GM19438 (cell line): ENCODE measurements around the gene HLA-DPB1.
"Not testable (repeated sequence)": the region's sequence is repeated elsewhere in the genome, so short reads cannot be mapped to it uniquely, and the experiment has no call there.

Experiments
- ATAC-seq: cut with Tn5 transposase; IDR thresholded peaks from one replicate; pipeline ENCODE4 v1.9.1; 2021; ENCODE audit warnings: low read depth; ENCODE audit not compliant: unreplicated experiment

The HLA-DPB1 gene

DNA sequence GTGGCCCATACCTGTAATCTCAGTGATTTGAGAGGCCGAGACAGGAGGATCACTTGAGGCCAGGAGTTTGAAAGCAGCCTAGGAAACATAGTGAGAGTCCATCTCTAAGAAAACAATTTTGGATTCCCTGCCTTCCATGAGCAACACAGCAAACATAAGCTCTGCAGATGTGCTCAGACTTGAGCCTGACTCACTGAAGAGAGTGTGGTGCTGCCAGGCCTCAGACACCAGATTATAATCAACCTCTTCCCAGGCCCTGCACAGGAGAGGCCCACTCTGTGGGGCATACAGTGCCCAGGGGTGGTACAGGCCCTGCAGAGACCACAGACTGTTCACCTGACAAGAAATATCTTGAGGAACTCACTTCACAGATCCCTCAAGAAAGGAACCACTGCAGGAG, 19.9 kb downstream of the HLA-DPB1 start:
- ATAC-seq = no peak

DNA sequence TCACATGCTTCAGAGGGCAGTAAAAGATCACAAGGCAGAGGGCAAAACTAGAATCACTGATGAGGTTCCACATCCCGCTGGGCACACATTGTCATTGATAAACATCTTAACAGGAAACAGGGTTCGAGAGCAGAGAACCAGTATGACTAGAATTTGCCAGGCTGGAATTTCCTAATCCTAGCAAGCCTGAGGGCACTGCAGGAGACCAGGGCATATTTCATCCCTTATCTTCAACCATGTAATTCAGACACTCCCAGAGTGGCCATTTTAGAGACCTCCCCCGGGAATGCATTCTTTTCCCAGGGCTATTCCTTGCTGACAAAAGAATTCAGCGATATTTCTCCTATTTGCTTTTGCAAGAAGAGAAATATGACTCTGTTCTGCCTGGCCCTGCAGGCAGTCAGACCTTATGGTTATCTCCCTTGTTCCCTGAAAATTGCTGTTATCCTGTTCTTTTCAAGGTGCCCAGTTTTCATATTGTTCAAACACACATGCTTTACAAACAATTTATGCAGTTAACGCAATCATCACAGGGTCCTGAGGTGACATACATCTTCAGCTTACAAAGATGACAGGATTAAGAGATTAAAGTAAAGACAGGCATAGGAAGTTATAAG, 25.4 kb downstream of the HLA-DPB1 start:
- ATAC-seq = not testable (repeated sequence)

DNA sequence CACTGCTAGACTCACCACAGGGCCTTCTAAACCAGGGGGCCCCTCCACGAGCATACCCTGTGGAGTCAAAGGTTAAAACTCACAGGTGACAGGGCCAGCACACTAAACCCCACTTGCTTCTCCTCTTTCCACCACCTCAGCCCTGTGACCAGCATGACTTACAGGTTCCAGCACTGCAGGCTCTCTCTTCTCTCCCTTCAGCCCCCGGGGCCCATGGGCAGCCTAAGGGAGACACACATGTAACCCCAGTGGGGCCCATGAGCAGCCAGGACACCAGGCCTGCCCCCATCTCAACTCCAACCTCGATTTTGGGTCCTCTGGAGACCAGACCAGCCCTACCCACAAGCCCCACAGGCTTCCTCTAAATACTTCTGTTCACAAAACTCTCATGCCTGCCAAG, 28.0 kb downstream of the HLA-DPB1 start:
- no peak for ATAC-seq

DNA sequence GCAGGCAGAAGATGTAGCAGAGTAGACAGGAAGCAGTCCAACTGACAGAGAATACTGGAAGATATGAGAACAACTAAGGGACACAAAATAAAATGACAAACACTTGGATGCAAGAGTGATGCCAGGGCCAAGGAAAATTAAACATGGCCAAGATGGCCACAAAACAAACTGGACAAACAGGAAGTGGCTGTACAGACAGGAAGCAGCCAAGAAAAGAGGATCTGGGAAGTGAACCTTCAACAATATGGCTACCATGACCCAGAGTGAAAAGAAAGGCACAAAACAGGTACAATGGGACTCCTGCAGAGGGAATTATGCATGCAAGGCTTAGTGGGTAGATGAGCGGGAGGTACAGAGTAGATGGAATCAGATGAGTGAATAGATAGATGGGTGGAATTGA, 29.1 kb downstream of the HLA-DPB1 start:
- ATAC-seq = no peak

DNA sequence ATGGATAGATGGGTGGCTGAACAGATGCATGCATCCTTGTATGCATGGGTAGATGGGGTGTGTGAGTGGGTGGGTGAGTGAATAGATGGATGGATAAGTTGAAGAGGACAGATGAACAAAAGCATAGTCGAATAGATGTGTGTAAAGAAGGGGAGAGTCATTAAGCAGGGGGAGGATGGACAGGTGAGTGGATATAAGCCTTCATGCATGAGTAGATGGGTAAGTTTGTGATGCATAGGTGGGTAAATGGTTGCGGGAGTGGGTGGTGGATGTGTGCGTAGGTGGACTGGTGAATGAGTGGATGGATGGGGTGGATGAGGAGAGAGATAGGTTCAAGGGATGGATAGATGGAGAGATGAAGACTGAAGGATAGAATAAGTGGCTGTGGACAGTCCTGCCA, 29.6 kb downstream of the HLA-DPB1 start:
- ATAC-seq = no peak

DNA sequence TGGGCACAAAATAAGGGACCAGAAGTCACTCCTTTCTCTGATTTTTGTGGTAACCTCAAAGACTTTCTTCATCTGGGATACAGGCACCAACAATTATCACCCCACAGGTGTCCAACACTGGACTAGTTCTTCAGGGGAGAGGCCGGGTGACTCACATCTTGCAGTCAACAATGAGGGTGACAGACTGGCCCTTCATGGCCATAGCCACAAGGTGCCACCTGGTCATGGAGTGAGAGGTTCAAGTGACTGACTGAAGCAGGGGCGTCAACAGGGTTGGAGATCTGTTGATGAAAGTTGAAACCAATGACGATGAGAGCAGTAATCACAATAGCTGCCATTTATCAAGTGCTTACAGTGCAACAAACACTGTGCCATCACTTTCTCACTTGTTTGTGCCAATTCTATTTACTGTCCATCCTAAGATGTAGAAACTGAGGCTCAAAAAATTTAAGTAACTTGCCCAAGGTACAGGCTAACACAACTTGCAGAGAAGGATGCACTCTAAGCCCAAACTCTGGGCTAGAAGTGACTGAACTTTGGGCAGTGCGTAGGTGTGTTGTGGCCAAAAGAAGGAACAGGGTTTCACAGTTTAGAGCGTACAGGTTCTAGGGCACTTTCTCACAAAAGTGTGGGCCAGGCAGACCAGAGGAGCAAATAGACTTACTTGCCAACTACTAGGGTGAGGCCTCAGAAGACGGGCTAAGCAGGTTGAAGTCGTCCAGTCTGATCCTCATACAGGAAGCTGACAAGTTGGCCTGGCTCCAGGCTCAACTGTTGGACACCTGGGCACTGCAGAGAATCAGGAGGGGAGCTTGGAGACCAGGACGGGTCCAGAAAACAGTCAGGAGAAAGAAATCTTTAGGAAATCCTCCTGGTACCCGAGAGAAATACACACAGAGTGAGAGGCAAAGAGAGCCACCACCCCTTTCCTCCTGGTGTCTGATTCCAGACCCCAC, 30.4 kb downstream of the HLA-DPB1 start:
- ATAC-seq = no peak

DNA sequence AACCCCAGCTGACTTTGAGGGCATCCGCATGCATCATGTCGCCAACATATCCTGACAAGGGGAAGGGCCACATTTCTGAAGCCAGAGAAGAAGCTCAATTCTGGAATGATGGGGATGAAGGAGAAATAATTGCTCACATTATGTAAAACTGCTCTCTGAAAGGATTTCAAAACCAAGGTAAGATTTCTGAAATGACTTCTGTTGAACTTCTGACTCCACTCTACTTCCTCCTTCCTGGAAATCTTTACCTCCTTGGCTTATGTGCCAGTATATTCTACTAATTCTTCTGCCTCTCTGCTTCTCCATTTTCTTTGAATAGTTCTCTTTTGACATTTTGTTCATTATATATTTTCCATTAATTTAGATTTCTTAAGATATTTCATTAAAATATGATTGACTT, 31.9 kb downstream of the HLA-DPB1 start:
- no peak for ATAC-seq

DNA sequence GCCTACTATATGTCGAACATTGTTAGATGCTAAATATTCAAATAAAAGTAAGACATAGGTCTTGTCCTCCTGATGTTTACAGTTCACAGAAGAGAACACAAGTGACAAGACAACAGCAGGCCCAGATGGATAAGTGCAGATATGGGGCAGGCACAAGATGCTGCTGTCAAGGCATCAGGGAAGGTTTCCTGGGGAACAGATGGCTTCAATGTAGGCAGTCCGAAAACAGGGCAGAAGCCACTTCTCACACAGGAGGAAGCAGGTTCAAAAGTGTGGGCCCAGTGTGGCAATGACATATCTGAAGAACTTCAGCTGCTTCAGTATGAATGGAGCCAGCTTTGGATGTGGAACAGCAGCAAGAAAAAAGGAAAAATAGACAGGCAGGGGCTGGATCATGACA, 32.5 kb downstream of the HLA-DPB1 start:
- no peak for ATAC-seq

DNA sequence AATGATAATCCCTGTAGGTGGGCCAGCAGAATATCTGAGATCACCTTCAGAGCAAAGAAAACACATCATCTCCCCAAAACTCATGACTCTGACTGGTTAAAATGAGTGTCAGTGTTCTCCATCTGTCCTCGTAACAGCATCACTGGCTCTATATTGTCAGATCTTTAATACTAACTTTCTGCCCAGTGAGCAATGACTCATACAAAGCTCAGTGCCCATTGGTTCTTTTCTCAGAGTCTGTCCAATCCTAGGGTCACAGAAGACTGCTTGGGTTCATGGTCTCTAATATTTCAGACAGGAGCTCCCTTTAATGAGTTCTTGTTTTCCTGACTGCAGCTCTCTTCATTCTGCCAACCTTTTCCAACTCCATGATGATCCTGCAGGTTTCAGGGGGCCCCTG, 36.4 kb downstream of the HLA-DPB1 start:
- ATAC-seq = peak; percentile 87

DNA sequence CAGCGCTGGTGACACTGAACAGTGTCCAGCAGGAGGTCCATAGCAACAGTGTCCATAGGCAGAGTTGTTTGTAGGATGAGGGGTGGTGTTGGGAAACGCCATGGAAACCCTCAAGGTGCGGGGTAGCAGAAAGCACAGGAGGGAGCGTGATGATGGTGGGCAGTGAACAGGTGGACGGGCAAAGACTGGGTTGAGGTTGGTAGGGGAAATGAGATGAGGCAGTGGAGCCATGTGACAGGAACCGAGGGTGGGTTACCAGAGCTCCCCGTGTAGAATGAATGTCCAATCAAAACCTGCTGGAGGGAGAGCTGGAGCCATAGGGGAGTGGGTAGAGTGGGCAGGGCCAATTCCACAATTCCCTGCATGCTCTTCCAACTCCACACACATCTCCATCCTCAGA, 38.0 kb downstream of the HLA-DPB1 start:
- ATAC-seq = no peak

DNA sequence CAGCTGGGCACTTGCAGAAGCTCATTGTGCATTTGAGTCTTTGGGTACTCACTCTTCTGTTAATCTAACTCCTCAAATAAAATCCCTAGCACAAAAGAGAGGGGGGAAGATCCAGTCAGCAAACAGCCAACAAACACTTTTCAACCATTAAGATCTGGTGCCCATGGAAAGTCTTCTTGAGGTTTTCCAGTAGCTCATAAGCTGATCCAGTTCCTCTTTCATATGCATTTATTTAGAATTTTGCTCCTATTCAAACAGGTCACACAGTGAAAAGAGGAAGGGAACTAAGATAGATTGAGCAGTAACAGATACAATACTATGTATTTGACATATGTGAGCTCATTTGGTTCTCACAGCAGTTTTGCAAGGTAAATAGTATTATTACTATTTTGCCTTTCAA, 38.6 kb downstream of the HLA-DPB1 start:
- ATAC-seq = no peak

DNA sequence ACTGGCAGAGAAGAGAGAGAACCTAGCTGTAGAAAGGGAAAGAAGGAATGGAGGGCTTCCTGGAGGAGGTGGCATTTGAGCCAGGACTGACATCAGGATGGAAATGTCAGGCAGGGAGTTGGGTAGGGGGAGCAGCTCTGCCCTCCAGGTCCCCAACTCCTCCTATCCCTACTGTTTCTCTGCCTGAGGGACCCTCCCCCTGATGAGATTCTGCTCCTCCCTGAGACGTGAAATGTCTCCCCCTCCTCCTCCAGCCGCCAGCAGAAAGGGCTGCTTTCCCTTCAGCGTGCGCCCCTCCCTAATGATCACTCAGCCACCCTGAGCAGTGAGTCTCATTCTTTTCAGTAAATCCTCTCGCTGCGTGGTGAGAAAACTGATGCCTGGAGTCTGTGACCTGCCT, 40.6 kb downstream of the HLA-DPB1 start:
- no peak for ATAC-seq

DNA sequence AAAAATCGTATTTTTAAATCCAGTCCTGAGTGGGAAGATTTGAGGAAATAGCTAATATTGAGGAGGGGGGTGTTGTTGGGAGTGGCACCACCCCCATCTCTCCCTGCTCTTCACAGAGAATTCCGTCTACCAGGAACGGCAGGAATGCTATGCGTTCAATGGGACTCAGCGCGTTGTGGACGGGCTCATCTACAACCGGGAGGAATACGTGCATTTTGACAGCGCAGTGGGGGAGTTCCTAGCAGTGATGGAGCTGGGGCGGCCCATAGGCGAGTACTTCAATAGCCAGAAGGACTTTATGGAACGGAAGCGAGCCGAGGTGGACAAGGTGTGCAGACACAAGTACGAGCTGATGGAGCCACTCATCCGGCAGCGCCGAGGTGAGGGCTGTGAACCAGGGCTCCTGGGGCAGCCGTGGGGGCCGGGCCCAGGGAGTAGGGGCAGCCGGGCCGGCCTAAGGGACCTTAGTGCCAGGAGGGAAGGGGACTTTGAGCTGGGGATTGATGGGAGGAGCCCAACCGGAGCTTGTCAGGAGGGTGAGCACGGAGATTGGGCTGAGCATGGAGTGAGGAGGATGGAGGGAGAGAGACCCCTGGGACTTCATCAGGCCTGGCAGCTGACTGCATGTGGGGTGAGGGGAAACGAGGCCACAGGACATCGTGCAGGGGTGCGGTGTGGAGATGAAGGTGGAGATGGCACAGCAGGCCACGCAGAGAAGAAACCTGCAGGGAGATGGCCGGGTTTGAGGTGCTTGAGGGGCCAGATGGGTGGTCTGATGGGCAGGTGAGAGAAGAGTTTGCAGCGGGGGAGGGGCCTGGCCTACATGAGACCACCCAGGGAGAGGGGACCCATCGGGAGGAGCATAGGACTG, 41.3 kb downstream of the HLA-DPB1 start:
- no peak for ATAC-seq

DNA sequence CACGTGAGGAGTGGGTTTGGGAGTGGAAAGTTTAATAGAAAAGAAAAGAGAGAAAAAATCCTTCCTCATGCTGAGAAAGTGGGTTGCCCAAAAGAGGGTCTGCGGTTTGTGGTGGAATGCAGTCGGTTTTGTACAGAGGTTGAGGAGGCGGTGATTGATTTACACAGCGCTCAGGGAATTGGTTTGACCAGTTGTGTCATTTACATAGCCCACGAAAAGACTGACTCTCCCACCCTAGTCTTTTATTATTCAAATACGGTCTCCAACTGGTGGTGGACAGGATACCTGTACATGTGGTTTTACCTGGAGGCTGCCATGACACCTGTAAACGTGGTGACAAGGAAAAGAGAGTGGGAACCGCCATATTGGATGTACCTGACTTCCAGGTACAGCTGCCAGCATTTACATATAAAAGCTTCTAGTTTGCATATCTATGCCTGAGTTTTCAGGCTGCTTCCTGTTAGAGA, 42.1 kb downstream of the HLA-DPB1 start:
- no peak for ATAC-seq

DNA sequence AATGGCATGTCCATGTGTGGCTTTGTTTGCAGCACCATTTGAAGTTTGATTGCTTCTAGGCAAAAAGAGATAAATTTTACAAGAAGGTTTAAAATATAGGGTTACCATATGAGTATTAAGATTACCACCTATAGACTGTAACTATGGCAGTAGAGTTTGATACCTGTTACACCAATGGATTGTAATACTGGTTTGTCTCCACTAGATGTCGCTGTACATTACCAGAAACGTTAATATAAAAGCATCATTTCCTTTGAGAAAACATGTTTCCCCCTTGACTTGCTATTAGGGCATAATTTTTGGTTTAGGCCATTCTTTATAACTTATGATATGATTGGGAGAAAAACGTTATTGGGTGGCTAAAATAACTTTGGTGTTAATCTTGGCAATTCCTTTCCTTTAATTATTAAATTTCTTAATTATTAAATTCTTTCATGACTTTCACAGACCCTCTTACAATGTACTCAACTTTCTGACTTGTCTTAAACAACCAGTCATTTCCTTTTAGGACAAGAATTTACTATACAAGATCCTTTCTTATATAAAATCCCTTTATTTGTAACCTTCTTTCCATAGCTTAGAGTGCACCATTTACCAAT, 42.8 kb downstream of the HLA-DPB1 start:
- ATAC-seq = no peak

DNA sequence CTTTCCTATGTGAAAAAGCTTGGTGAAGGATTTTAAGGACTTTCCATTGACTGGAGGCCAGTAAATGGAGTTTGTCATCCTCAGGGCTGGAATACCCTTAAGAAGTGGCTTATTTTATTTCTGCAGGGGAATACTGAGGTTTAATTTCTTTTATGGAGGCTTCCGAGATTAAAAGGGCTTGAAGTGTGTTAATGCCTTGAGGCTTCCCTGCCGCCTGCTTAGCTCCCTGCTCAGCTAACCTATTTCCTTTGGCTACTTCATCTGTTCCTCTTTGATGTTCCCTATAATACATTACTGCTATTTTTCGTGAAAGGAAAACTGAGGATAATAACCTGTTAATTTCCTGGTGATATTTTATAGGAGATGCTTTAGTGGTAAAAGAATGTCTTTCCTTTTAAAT, 44.2 kb downstream of the HLA-DPB1 start:
- ATAC-seq = no peak

DNA sequence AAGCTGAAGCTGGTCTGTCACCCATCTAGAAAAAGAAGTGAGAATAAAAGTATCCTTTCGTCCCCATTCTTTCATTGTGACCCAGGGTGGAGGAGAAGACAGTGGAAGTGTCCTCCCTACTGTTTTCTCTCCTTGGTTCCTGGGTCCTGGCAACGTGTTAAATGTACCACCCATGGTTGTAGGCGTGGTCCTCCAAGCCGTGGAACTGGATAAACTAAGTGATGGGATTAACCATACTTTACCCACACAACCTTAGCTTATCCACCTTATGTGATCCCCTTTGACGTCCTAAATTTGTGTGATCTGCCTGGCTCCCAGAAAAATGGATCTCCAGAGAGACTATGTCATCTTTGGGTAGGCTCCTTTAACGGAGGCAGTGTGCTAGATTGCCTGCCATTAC, 47.4 kb downstream of the HLA-DPB1 start:
- no peak for ATAC-seq

DNA sequence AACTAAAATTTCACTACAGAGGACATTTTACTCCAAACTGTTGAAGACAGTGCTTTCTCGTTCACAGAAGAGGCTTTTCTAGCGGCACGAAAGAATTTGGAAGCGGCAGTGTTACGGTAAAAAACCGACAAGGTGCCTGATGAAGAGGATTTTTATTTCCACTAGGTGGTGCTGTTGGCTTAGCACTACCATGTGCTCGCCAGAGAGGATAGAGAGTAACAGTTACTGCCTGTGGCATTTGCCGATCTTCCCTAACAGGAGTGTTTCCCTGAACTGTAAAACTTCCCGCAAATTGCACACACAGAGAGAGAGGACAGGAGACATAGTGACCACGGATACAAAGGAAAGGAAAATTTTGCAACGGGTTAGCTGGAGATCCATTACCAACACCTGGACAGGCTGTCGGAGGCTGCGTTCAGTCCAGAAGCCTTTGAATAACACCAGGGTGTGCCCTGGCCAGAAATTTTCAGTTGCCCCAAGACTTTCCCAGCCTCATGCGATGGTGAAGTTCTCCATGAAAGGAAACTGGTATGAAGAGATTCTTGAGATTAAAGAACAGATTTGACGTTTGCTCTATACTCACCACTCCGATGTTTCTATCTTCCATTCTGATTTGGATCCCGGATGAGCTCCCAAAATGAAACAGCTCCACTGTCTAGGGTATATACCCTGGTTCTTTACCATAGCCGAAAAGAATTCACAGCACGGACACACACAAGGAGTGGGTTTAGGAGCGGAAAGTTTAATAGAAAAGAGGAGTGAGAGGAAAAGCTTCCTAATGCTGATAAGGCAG, 48.1 kb downstream of the HLA-DPB1 start:
- ATAC-seq = no peak

DNA sequence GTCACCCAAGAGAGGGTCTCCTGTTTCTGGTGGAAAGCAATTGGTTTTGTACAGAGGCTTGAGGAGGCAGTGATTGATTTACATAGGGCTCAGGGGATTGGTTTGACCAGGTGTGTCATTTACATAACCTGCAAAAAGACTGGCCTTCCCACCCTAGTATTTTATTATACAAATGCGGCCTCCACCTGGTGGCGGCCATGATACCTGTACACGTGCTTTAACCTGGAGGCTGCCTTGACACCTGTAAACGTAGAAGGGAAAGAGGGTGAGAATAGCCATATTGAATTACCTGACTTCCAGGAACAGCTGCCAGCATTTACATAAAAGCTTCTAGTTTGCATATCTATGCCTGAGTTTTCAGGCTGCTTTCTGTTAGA, 48.7 kb downstream of the HLA-DPB1 start:
- ATAC-seq = no peak

DNA sequence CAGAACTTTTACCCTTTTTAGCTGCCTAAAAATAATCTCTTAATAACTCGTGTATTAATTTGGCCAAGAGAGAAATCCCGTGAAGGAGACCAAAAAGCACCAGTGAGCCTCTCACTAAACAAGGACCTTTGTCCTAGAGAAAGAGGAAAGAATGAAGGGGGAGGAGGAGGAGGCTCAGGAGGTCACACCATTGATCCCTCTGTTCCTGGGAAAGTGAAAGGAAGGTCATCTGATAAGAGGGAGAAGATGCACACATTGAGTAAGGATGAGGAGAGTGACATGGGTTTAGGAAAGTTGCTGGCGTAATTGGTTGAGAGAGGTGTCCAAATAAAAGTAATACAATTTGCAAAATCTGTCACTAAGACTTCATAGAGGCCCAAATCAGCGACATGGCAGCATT, 49.2 kb downstream of the HLA-DPB1 start:
- no peak for ATAC-seq
